ENCODE measurements around the gene METTL3.

DNA sequence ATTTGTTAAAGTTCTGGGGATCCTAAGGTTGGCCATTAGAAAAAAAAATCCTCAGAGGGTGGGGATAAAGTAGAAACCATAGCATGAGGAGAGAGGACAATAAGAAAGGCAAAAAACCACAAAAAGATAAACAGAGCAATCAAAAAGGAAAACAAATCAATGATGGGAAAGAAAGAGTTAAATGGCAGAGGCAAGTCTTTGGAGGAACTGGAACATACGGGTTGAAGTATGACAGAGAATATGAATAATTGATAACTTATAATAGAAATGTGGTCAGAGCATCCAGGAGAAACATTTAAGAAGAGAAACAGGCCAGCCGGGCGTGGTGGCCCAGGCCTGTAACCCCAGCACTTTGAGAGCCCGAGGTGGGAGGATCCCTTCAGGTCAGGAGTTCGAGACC, 32.8 kb upstream of the METTL3 start:
- TF ChIP-seq, protein P1, sequence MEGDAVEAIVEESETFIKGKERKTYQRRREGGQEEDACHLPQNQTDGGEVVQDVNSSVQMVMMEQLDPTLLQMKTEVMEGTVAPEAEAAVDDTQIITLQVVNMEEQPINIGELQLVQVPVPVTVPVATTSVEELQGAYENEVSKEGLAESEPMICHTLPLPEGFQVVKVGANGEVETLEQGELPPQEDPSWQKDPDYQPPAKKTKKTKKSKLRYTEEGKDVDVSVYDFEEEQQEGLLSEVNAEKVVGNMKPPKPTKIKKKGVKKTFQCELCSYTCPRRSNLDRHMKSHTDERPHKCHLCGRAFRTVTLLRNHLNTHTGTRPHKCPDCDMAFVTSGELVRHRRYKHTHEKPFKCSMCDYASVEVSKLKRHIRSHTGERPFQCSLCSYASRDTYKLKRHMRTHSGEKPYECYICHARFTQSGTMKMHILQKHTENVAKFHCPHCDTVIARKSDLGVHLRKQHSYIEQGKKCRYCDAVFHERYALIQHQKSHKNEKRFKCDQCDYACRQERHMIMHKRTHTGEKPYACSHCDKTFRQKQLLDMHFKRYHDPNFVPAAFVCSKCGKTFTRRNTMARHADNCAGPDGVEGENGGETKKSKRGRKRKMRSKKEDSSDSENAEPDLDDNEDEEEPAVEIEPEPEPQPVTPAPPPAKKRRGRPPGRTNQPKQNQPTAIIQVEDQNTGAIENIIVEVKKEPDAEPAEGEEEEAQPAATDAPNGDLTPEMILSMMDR (IDR thresholded peaks at IDR 0.05), result no peak
- TF ChIP-seq POLR2A (IDR thresholded peaks at IDR 0.05), result no peak
